ENCODE measurements around the gene ALDH4A1.

DNA sequence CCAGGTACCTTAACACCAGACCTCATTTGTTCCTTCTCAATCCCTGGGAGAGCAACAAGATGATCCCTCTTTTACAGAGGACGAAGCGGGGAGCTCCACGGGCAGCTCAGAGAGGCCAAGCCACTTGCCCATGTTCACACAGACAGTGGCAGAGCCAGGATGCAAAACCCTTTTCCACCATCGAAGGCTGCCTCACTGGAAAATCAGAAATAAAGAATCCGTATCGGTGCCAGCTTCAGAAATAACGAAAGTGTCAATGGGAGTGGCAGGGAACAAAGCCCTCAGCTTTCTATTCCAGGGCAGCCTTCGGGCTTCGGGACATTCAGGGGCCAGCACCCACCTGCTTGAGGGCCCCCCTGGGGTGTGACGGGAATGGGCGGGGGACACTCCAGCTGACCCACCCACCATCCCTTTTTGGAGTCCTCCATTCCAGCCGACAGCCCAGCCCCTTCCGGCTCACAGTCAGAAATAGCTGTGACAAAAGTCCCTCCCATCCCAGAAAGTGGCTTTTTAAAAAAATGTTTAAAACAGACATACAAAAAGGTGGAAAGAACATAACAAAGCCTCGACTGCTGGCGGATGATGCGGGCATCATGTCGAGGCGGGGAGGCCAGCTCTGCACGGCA is 48.2 kb upstream of the ALDH4A1 start:
- TF ChIP-seq POLR2AphosphoS5 (IDR thresholded peaks at IDR 0.05) = no peak
- TF ChIP-seq, protein P1, sequence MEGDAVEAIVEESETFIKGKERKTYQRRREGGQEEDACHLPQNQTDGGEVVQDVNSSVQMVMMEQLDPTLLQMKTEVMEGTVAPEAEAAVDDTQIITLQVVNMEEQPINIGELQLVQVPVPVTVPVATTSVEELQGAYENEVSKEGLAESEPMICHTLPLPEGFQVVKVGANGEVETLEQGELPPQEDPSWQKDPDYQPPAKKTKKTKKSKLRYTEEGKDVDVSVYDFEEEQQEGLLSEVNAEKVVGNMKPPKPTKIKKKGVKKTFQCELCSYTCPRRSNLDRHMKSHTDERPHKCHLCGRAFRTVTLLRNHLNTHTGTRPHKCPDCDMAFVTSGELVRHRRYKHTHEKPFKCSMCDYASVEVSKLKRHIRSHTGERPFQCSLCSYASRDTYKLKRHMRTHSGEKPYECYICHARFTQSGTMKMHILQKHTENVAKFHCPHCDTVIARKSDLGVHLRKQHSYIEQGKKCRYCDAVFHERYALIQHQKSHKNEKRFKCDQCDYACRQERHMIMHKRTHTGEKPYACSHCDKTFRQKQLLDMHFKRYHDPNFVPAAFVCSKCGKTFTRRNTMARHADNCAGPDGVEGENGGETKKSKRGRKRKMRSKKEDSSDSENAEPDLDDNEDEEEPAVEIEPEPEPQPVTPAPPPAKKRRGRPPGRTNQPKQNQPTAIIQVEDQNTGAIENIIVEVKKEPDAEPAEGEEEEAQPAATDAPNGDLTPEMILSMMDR (IDR thresholded peaks at IDR 0.05) = no peak
